Thoracic aorta (tissue), 2 donors: ENCODE results near the gene HNRNPA0. TPM values are rescaled to one million over a fixed set of nuclear protein-coding genes. Genes with fewer than 3 reads are reported as not detected.
A peak's percentile ranks its signal among the peaks of the same experiment; 100 is the strongest.

Experiments used
- ATAC-seq: fragments of 150-250 bp; one replicate; pipeline ENCODE4 v1.8.0; 2017; ENCODE audit warnings: low read depth; ENCODE audit not compliant: insufficient number of reproducible peaks, low FRiP score
- DNase-seq: peaks from one replicate; pipeline ENCODE4 v3.0.0-alpha.2; 2020; ENCODE audit warnings: low spot score
- H3K27ac ChIP-seq, 2 donors: fragments of 200-600 bp; sonication (generic); 1 replicate in 1 of 2; 2 replicates in 1 of 2; pipeline ENCODE4 v1.5.1; 2016; ENCODE audit warnings: mild to moderate bottlenecking in 2 of 2, moderate library complexity in 2 of 2
- H3K27me3 ChIP-seq: fragments of 200-600 bp; sonication (generic); replicated peaks from 2 replicates; pipeline ENCODE4 v1.6.0; 2016; ENCODE audit warnings: mild to moderate bottlenecking; ENCODE audit not compliant: insufficient read depth
- H3K36me3 ChIP-seq: fragments of 200-600 bp; sonication (generic); one replicate; pipeline ENCODE4 v1.5.1; 2016
- H3K4me1 ChIP-seq, 2 donors: fragments of 200-600 bp; sonication (generic); 1 replicate in 1 of 2; 2 replicates in 1 of 2; pipeline versions ENCODE4 v1.5.1 to v1.6.0; 2016; ENCODE audit warnings: low read depth in 2 of 2, mild to moderate bottlenecking in 1 of 2; ENCODE audit not compliant: control insufficient read depth in 1 of 2
- H3K4me3 ChIP-seq: fragments of 200-600 bp; sonication (generic); 2 replicates; pipeline ENCODE4 v1.5.1; 2016; ENCODE audit warnings: mild to moderate bottlenecking
- H3K9me3 ChIP-seq: fragments of 200-600 bp; sonication (generic); 2 replicates; pipeline ENCODE4 v1.5.1; 2016
- total RNA-seq, 2 donors: library from RNA; depleted of rRNA; stranded (reverse); fragments of >200 nt; gene quantifications; one replicate each; pipeline versions ENCODE4 v1.1.0 to v1.2.3, GENCODE V29; 2016
- TF ChIP-seq, protein P1 (sequence below): fragments of 200-600 bp; sonication (generic); IDR thresholded peaks from one replicate; pipeline ENCODE4 v1.5.1; 2019; ENCODE audit warnings: antibody characterized with exemption

Gene HNRNPA0
- total RNA-seq, 2 donors from 2014 or later: 9.3 to 14.9 TPM

DNA sequence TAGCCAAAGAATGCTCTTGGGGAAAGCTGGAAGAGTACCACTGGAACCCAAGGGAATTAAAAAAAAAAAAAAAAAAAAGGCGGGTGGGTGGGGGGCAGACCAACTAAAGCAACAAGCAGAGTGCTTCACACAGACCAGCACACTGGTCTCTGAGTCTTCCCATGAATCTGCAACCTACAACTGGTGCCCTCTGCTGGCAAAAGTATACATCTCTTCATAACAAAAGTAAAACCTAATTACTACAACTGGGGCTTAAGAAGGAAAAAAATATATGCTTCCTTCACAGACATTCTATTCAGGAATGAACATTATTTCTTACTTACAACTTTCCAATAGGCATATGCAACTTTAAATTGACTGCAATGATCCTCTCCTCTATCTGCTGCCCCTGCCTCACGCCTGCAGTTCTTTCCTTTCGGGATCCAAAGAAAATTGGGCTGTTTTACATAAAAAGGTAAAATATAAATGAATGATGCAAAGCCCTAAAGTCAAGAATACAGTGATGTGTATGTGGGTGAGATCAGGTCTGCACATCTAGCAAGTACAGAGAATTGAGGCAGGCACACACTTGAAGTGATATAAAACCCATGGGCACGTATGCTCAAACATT is 11.0 kb downstream of the HNRNPA0 start:
- H3K36me3 ChIP-seq: no peaks in the 10 kb centered on the region
- peak; percentile 72 for ATAC-seq
- H3K4me3 ChIP-seq: no peak overlapping the region
- peak overlapping the region in 1 of 2 donors; percentile 24 for H3K27ac ChIP-seq
- peaks cover 3 to 12% of the 10 kb centered on the region in 2 donors for H3K4me1 ChIP-seq
- H3K9me3 ChIP-seq: no peaks in the 10 kb centered on the region
- no peak for DNase-seq
- TF ChIP-seq, protein P1, sequence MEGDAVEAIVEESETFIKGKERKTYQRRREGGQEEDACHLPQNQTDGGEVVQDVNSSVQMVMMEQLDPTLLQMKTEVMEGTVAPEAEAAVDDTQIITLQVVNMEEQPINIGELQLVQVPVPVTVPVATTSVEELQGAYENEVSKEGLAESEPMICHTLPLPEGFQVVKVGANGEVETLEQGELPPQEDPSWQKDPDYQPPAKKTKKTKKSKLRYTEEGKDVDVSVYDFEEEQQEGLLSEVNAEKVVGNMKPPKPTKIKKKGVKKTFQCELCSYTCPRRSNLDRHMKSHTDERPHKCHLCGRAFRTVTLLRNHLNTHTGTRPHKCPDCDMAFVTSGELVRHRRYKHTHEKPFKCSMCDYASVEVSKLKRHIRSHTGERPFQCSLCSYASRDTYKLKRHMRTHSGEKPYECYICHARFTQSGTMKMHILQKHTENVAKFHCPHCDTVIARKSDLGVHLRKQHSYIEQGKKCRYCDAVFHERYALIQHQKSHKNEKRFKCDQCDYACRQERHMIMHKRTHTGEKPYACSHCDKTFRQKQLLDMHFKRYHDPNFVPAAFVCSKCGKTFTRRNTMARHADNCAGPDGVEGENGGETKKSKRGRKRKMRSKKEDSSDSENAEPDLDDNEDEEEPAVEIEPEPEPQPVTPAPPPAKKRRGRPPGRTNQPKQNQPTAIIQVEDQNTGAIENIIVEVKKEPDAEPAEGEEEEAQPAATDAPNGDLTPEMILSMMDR: peak; percentile 62
- no peaks in the 10 kb centered on the region for H3K27me3 ChIP-seq

DNA sequence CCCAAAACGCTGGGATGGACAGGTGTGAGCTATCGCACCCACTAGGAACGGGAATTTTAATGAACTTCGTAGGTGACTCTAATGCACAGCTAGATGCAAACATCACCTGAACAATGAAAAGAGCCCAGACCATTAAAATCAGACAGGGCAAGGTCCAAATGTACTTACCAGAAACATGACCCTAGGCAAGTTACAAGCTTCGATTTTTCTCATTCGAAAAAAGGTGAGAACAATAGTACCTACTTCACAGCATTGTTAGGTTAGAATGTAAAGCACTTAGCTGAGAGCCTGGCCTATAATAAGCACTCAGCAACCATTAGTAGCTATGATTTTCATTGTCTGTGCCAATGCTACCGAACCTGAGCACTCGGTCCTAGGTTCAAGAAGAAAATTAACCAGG is 12.4 kb downstream of the HNRNPA0 start:
- H3K4me1 ChIP-seq: peaks cover 3 to 12% of the 10 kb centered on the region in 2 donors
- DNase-seq (no peak), ATAC-seq (no peak)
- H3K27me3 ChIP-seq: no peaks in the 10 kb centered on the region
- no peak overlapping the region for H3K4me3 ChIP-seq
- H3K9me3 ChIP-seq: no peaks in the 10 kb centered on the region
- TF ChIP-seq, protein P1: no peak
- no peaks in the 10 kb centered on the region for H3K36me3 ChIP-seq
- H3K27ac ChIP-seq: peak overlapping the region; percentile 25 to 44

DNA sequence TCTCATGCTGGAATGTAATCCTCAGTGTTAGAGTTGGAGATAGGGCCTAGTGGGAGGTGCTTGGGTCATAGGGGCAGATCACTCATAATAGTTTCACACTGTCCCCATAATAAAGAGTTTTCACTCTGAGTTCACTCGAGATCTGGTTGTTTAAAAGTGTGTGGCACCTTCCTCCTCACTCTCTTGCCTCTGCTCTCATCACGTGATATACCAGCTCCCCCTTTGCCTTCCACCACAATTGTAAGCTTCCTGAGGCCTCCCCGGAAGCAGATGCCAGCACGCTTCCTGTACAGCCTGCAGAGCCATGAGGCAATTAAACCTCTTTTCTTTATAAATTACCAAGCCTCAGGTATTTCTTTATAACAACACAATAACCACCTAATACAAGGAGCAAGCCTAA is 14.4 kb downstream of the HNRNPA0 start:
- ATAC-seq: no peak
- H3K27ac ChIP-seq: no peak overlapping the region
- TF ChIP-seq, protein P1: no peak

DNA sequence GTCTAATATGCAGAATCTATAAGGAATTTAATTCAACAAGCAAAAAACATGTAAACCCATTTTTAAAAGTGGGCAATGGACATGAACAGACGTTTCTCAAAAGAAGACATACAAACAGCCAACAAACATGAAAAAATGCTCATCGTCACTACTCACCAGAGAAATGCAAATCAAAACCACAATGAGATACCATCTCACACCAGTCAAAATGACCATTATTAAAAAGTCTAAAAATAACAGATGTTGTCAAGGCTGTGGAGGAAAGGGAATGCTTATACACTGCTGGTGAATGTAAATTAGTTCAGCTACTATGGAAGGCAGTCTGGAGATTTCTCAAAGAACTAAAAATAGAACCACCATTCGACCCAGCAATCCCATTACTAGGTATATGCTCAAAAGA is 15.2 kb downstream of the HNRNPA0 start:
- Histone ChIP-seq H3K4me3 (no peak overlapping the region), H3K4me1 (peaks cover 7 to 34% of the 10 kb centered on the region in 2 donors), H3K36me3 (no peaks in the 10 kb centered on the region), H3K27me3 (no peaks in the 10 kb centered on the region), H3K27ac (no peak overlapping the region), H3K9me3 (no peaks in the 10 kb centered on the region)
- TF ChIP-seq, protein P1: no peak
- ATAC-seq (no peak), DNase-seq (no peak)

More for the DNA sequence above, 14.4 kb downstream of the HNRNPA0 start:
- peaks cover 3 to 26% of the 10 kb centered on the region in 2 donors for H3K4me1 ChIP-seq
- no peak overlapping the region for H3K4me3 ChIP-seq
- no peaks in the 10 kb centered on the region for H3K9me3 ChIP-seq
- DNase-seq: no peak
- H3K27me3 ChIP-seq: no peaks in the 10 kb centered on the region
- H3K36me3 ChIP-seq: no peaks in the 10 kb centered on the region

DNA sequence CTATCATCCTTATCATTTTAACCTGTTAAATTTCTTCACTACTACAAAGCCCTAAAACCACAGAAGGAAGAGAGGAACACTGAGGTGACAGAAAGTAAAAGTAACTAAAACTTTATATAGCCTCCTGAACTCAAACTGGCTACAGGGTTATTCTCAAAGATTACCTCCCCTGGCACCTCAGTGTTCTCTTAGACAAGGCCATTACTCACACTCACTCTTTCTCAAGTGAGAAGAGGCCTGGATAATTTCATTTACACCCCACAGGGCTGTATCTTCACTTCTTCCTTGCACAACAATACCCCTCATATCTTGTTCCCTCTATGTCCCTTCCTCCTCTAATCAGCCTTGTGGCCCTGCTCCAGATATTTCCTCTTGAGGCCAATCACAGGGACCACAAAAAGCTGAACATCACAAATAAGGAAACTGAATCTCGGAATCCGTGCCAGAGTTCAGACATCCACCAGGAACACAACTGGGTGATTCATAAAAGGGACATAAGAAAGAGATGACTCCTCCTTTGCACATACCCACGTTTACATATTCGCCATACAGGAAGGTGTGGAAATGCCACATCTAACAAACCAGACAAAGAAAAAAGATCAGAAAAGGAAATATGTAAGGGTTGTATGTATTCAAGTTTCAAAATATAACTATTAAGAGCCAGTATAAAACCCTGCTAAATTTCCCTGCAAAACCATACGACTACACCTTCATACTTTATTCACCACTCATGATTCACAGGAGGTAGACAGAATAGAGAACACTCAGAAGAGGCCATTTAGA is 16.6 kb downstream of the HNRNPA0 start:
- Histone ChIP-seq H3K4me3 (no peak overlapping the region), H3K9me3 (no peaks in the 10 kb centered on the region), H3K4me1 (peaks cover 7 to 31% of the 10 kb centered on the region in 2 donors), H3K27ac (no peak overlapping the region), H3K36me3 (no peaks in the 10 kb centered on the region), H3K27me3 (no peaks in the 10 kb centered on the region)
- TF ChIP-seq, protein P1: no peak
- no peak for ATAC-seq
- DNase-seq: no peak
